ENCODE measurements around the gene TULP4.

DNA sequence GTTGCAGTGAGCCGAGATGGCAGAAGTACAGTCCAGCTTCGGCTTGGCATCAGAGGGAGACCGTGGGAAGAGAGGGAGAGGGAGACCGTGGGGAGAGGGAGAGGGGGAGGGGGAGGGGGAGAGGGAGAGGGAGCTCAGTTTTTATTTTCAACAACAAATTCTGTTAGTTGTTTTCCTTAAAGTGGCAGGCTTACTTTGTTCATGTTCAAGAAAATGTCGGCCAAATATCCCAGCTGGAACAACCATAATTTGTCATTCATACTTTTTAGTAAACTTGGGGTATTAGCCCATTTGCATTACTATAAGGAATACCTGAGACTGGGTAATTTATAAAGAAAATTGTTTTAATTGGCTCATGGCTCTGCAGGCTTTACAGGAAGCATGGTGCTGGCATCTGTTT, 2.5 kb upstream of the TULP4 start:
- no peak for TF ChIP-seq TEAD4 (IDR thresholded peaks at IDR 0.05)
- TF ChIP-seq, protein P1, sequence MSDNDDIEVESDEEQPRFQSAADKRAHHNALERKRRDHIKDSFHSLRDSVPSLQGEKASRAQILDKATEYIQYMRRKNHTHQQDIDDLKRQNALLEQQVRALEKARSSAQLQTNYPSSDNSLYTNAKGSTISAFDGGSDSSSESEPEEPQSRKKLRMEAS (IDR thresholded peaks at IDR 0.05), result no peak
- no peak for TF ChIP-seq EP300 (IDR thresholded peaks at IDR 0.05; ENCODE audit: borderline replicate concordance)
- TF ChIP-seq TAF1 (IDR thresholded peaks at IDR 0.05; ENCODE audit: low read depth), result no peak
- no peak for TF ChIP-seq FOXM1 (IDR thresholded peaks at IDR 0.05; ENCODE audit: borderline replicate concordance, low read depth)
- no peak for TF ChIP-seq EGR1 (IDR thresholded peaks at IDR 0.05)
